ENCODE measurements around the gene PPIE. TPM values are rescaled to one million over a fixed set of nuclear protein-coding genes. Genes with fewer than 3 reads are reported as not detected.
"Not testable (repeated sequence)": the region's sequence is repeated elsewhere in the genome, so short reads cannot be mapped to it uniquely, and the experiment has no call there.

The PPIE gene
- total RNA-seq, 2 experiments from 2014 or later, result 55.3 to 70.4 TPM

- peak overlapping the region; percentile 38 for H3K4me3 Mint-ChIP-seq
- H3K36me3 Mint-ChIP-seq (ENCODE audit: low read depth); POLR2A ChIA-PET; H3K27me3 Mint-ChIP-seq; H3K27ac Mint-ChIP-seq; H3K9me3 Mint-ChIP-seq (ENCODE audit: low read depth); CTCF ChIA-PET; intact Hi-C loops (cut with DNase I, micrococcal nuclease); H3K4me1 Mint-ChIP-seq: not testable (repeated sequence)
- peak; percentile 34 for ATAC-seq
- DNase-seq, result peak; percentile 66
Observed at GRCh38 chr1:39770100-39771021, 31.7 kb downstream of the PPIE start.

- H3K27me3 Mint-ChIP-seq; intact Hi-C loops (cut with DNase I, micrococcal nuclease); H3K4me1 Mint-ChIP-seq; CTCF ChIA-PET; H3K27ac Mint-ChIP-seq; H3K9me3 Mint-ChIP-seq (ENCODE audit: low read depth); POLR2A ChIA-PET; H3K36me3 Mint-ChIP-seq (ENCODE audit: low read depth): not testable (repeated sequence)
- DNase-seq (peak; percentile 24), ATAC-seq (peak; percentile 57)
- H3K4me3 Mint-ChIP-seq, result peak within 1 kb of the TSS; percentile 38
Observed at GRCh38 chr1:39771022-39771532, 32.4 kb downstream of the PPIE start, which contains the start of gene OXCT2. TSS of gene OXCT2 (minus strand) at chr1:39771348. CDS start at chr1:39771255, 93 bp downstream.

GRCh38 chr1:39773369-39773979, 34.8 kb downstream of the PPIE start:
- H3K4me3 Mint-ChIP-seq; H3K9me3 Mint-ChIP-seq (ENCODE audit: low read depth); CTCF ChIA-PET; H3K27ac Mint-ChIP-seq; DNase-seq; H3K36me3 Mint-ChIP-seq (ENCODE audit: low read depth); H3K27me3 Mint-ChIP-seq; intact Hi-C loops (cut with DNase I, micrococcal nuclease); H3K4me1 Mint-ChIP-seq; POLR2A ChIA-PET: not testable (repeated sequence)
- ATAC-seq, result peak; percentile 53

- ATAC-seq; CTCF ChIA-PET; POLR2A ChIA-PET; H3K27me3 Mint-ChIP-seq; H3K9me3 Mint-ChIP-seq (ENCODE audit: low read depth); DNase-seq; H3K4me3 Mint-ChIP-seq; H3K4me1 Mint-ChIP-seq; H3K36me3 Mint-ChIP-seq (ENCODE audit: low read depth); intact Hi-C loops (cut with DNase I, micrococcal nuclease); H3K27ac Mint-ChIP-seq: not testable (repeated sequence)
Observed at GRCh38 chr1:39775141-39775540, 36.5 kb downstream of the PPIE start.

- POLR2A ChIA-PET; ATAC-seq; H3K36me3 Mint-ChIP-seq (ENCODE audit: low read depth); H3K4me1 Mint-ChIP-seq; CTCF ChIA-PET; H3K9me3 Mint-ChIP-seq (ENCODE audit: low read depth); H3K27ac Mint-ChIP-seq; H3K27me3 Mint-ChIP-seq; DNase-seq; H3K4me3 Mint-ChIP-seq: not testable (repeated sequence)
- intact Hi-C loops (cut with DNase I, micrococcal nuclease), result loop anchor here in 1 of 2 experiments (2.0 kb wide), 1 partner anchor 17 kb away; no protein-coding TSS in a partner anchor
Observed at GRCh38 chr1:39775676-39776399, 37.2 kb downstream of the PPIE start.

- Mint-ChIP-seq H3K27ac (no peak overlapping the region), H3K9me3 (ENCODE audit: low read depth) (no peaks in the 10 kb centered on the region), H3K4me3 (no peak overlapping the region), H3K36me3 (ENCODE audit: low read depth) (no peaks in the 10 kb centered on the region), H3K27me3 (no peaks in the 10 kb centered on the region), H3K4me1 (no peaks in the 10 kb centered on the region)
- ATAC-seq (no peak), DNase-seq (no peak)
- ChIA-PET CTCF (interaction anchor here (0.6 kb wide), 1 partner anchor 50 kb away, joined by 3 read pairs; no protein-coding TSS in a partner anchor), POLR2A (no interaction called here)
- intact Hi-C loops (cut with DNase I, micrococcal nuclease), result loop anchor here in 1 of 2 experiments (2.0 kb wide), 1 partner anchor 18 kb away; no protein-coding TSS in a partner anchor
Observed at GRCh38 chr1:39776400-39776713, 37.7 kb downstream of the PPIE start.

GRCh38 chr1:39776886-39777285, 38.2 kb downstream of the PPIE start:
- CTCF ChIA-PET, result interaction anchor here (0.6 kb wide), 1 partner anchor 50 kb away, joined by 3 read pairs; no protein-coding TSS in a partner anchor
- H3K27ac Mint-ChIP-seq, result no peak overlapping the region
- no peak for DNase-seq
- H3K27me3 Mint-ChIP-seq, result no peaks in the 10 kb centered on the region
- no peak overlapping the region for H3K4me3 Mint-ChIP-seq
- H3K36me3 Mint-ChIP-seq (ENCODE audit: low read depth), result no peaks in the 10 kb centered on the region
- no peaks in the 10 kb centered on the region for H3K9me3 Mint-ChIP-seq (ENCODE audit: low read depth)
- no peak for ATAC-seq
- POLR2A ChIA-PET, result no interaction called here
- intact Hi-C loops (cut with DNase I, micrococcal nuclease), result loop anchor here in 1 of 2 experiments (2.0 kb wide), 1 partner anchor 18 kb away; no protein-coding TSS in a partner anchor
- H3K4me1 Mint-ChIP-seq, result no peaks in the 10 kb centered on the region

- no peaks in the 10 kb centered on the region for H3K4me1 Mint-ChIP-seq
- H3K27ac Mint-ChIP-seq, result no peak overlapping the region
- ChIA-PET CTCF (no interaction called here), POLR2A (no interaction called here)
- H3K36me3 Mint-ChIP-seq (ENCODE audit: low read depth), result no peaks in the 10 kb centered on the region
- H3K9me3 Mint-ChIP-seq (ENCODE audit: low read depth), result no peaks in the 10 kb centered on the region
- intact Hi-C loops (cut with DNase I, micrococcal nuclease), result loop anchor here in 1 of 2 experiments (2.0 kb wide), 1 partner anchor 19 kb away; no protein-coding TSS in a partner anchor
- no peaks in the 10 kb centered on the region for H3K27me3 Mint-ChIP-seq
- DNase-seq, result no peak
- no peak overlapping the region for H3K4me3 Mint-ChIP-seq
- no peak for ATAC-seq
Observed at GRCh38 chr1:39777306-39777705, 38.6 kb downstream of the PPIE start.

GRCh38 chr1:39777896-39778295, 39.2 kb downstream of the PPIE start:
- H3K27me3 Mint-ChIP-seq; H3K9me3 Mint-ChIP-seq (ENCODE audit: low read depth); CTCF ChIA-PET; DNase-seq; H3K4me1 Mint-ChIP-seq; H3K4me3 Mint-ChIP-seq; ATAC-seq; H3K36me3 Mint-ChIP-seq (ENCODE audit: low read depth); H3K27ac Mint-ChIP-seq; POLR2A ChIA-PET: not testable (repeated sequence)
- intact Hi-C loops (cut with DNase I, micrococcal nuclease), result loop anchor here in 1 of 2 experiments (2.0 kb wide), 1 partner anchor 19 kb away; no protein-coding TSS in a partner anchor

GRCh38 chr1:39778463-39779099, 39.9 kb downstream of the PPIE start:
- H3K4me3 Mint-ChIP-seq; H3K36me3 Mint-ChIP-seq (ENCODE audit: low read depth); H3K9me3 Mint-ChIP-seq (ENCODE audit: low read depth); ATAC-seq; CTCF ChIA-PET; intact Hi-C loops (cut with DNase I, micrococcal nuclease); H3K27me3 Mint-ChIP-seq; DNase-seq; H3K27ac Mint-ChIP-seq; POLR2A ChIA-PET; H3K4me1 Mint-ChIP-seq: not testable (repeated sequence)

GRCh38 chr1:39779137-39779536, 40.5 kb downstream of the PPIE start:
- H3K27me3 Mint-ChIP-seq, result no peaks in the 10 kb centered on the region
- no peak for ATAC-seq
- no peaks in the 10 kb centered on the region for H3K9me3 Mint-ChIP-seq (ENCODE audit: low read depth)
- H3K4me1 Mint-ChIP-seq, result no peaks in the 10 kb centered on the region
- H3K27ac Mint-ChIP-seq, result no peak overlapping the region
- no peaks in the 10 kb centered on the region for H3K36me3 Mint-ChIP-seq (ENCODE audit: low read depth)
- intact Hi-C loops (cut with DNase I, micrococcal nuclease), result no loop called here
- DNase-seq, result no peak
- ChIA-PET POLR2A (no interaction called here), CTCF (no interaction called here)
- H3K4me3 Mint-ChIP-seq, result no peak overlapping the region

Data from activated CD4-positive, alpha-beta T cell treated with anti-CD3 and anti-CD28 coated beads for 36 hours (primary cell).